Endodermal cell (in vitro differentiated cells): Measurements from ENCODE around the gene TBC1D24. TPM values are rescaled to one million over a fixed set of nuclear protein-coding genes. Genes with fewer than 3 reads are reported as not detected.

Experiments used
- DNase-seq: peaks from one replicate; pipeline ENCODE4 v3.0.0-alpha.2; 2017
- H3K27ac ChIP-seq: 2 replicates; pipeline ENCODE4 v1.5.1; 2013; ENCODE audit warnings: mild to moderate bottlenecking, low read depth, low read length, moderate library complexity
- H3K27me3 ChIP-seq: 2 replicates; pipeline ENCODE4 v1.6.1; 2013; ENCODE audit warnings: mild to moderate bottlenecking, low read length, moderate library complexity; ENCODE audit not compliant: insufficient read depth, control insufficient read depth, poor library complexity, severe bottlenecking
- H3K36me3 ChIP-seq: 2 replicates; pipeline ENCODE4 v1.7.0; 2013; ENCODE audit warnings: mild to moderate bottlenecking, low read length, moderate library complexity; ENCODE audit not compliant: control insufficient read depth, insufficient read depth
- H3K4me1 ChIP-seq: one replicate; pipeline ENCODE4 v1.7.0; 2013; ENCODE audit warnings: low read length; ENCODE audit not compliant: control insufficient read depth, insufficient read depth
- H3K4me3 ChIP-seq: 2 replicates; pipeline ENCODE4 v1.5.1; 2013; ENCODE audit warnings: mild to moderate bottlenecking, low read length, moderate library complexity
- H3K9ac ChIP-seq: 2 replicates; pipeline ENCODE4 v1.6.1; 2013; ENCODE audit warnings: mild to moderate bottlenecking, low read length, moderate library complexity; ENCODE audit not compliant: poor library complexity, severe bottlenecking; ENCODE audit errors: extremely low read depth
- H3K9me3 ChIP-seq: 2 replicates; pipeline ENCODE4 v1.6.1; 2013; ENCODE audit warnings: mild to moderate bottlenecking, low read length, moderate library complexity; ENCODE audit not compliant: control insufficient read depth
- H3K27ac Mint-ChIP-seq: 2 replicates; pipeline ENCODE4 v1.8.0; 2020; ENCODE audit warnings: mixed read lengths
- H3K27me3 Mint-ChIP-seq: 2 replicates; pipeline ENCODE4 v1.8.0; 2021; ENCODE audit warnings: mild to moderate bottlenecking, mixed read lengths; ENCODE audit not compliant: insufficient read depth
- H3K36me3 Mint-ChIP-seq: 2 replicates; pipeline ENCODE4 v1.8.0; 2020; ENCODE audit warnings: low read depth, mixed read lengths
- H3K4me1 Mint-ChIP-seq: 2 replicates; pipeline ENCODE4 v1.8.0; 2020; ENCODE audit warnings: mixed read lengths
- H3K4me3 Mint-ChIP-seq: 2 replicates; pipeline ENCODE4 v1.8.0; 2020; ENCODE audit warnings: mild to moderate bottlenecking, moderate library complexity, mixed read lengths
- H3K9me3 Mint-ChIP-seq: 2 replicates; pipeline ENCODE4 v1.8.0; 2020; ENCODE audit warnings: mild to moderate bottlenecking, mixed read lengths
- CTCF ChIP-seq: fragments of 200-600 bp; sonication (generic); conservative IDR thresholded peaks from 2 replicates; pipeline ENCODE4 v1.5.0; 2021; ENCODE audit warnings: antibody characterized with exemption, mild to moderate bottlenecking
- WGBS, 2 experiments: methylation state at CpG; one replicate each; pipeline versions ENCODE4 v1.1.5 to v1.1.7; 2013; ENCODE audit warnings: missing lambda C conversion rate in 2 of 2, mixed read lengths in 1 of 2; ENCODE audit not compliant: insufficient coverage in 1 of 2, insufficient read length in 1 of 2; 5-methylcytosine and 5-hydroxymethylcytosine counted together
- total RNA-seq, 2 donors: library from RNA; stranded (reverse); fragmentation: NEBNext Ultra II Directional in 1 of 2; extraction: Animal tissue kit (Norgen Biotek cat#: 25700) in 1 of 2; gene quantifications; 2 replicates in 1 of 2; 3 replicates in 1 of 2; pipeline ENCODE4 v1.2.1, GENCODE V29; 2021

The TBC1D24 gene
- total RNA-seq, 2 donors from 2014 or later, result 15.7 to 19.4 TPM

- WGBS, 2 experiments, result 0% methylated on average over 37 to 103 of the region's 103 CpGs
- H3K4me3 Mint-ChIP-seq, result peak within 1 kb of the TSS; percentile 75
- Histone ChIP-seq H3K9me3 (no peaks in the 10 kb centered on the region), H3K27ac (peak within 1 kb of the TSS; percentile 66), H3K4me1 (peaks cover 9% of the 10 kb centered on the region), H3K9ac (peak within 1 kb of the TSS; percentile 71), H3K36me3 (peaks cover 34% of the 10 kb centered on the region), H3K27me3 (no peaks in the 10 kb centered on the region), H3K4me3 (peak within 1 kb of the TSS; percentile 90)
- no peaks in the 10 kb centered on the region for H3K9me3 Mint-ChIP-seq
- peak within 1 kb of the TSS; percentile 84 for H3K27ac Mint-ChIP-seq
- peak; percentile 100 for DNase-seq
- peaks cover 19% of the 10 kb centered on the region for H3K36me3 Mint-ChIP-seq
- peaks cover 18% of the 10 kb centered on the region for H3K4me1 Mint-ChIP-seq
- peak; percentile 10 for TF ChIP-seq CTCF
- H3K27me3 Mint-ChIP-seq, result peaks cover 5% of the 10 kb centered on the region
Measured at GRCh38 chr16:2429034-2429770, 45.7 kb upstream of the TBC1D24 start, which contains the start of gene CCNF. TSS of gene CCNF (plus strand) at chr16:2429447. CDS start at chr16:2429482, 35 bp downstream.

GRCh38 chr16:2429771-2430663 is 44.9 kb upstream of the TBC1D24 start:
- Mint-ChIP-seq H3K27me3 (peaks cover 5% of the 10 kb centered on the region), H3K4me1 (peaks cover 18% of the 10 kb centered on the region), H3K27ac (peak overlapping the region; percentile 70), H3K36me3 (peaks cover 23% of the 10 kb centered on the region), H3K9me3 (no peaks in the 10 kb centered on the region), H3K4me3 (peak overlapping the region; percentile 75)
- H3K27me3 ChIP-seq, result no peaks in the 10 kb centered on the region
- peaks cover 39% of the 10 kb centered on the region for H3K36me3 ChIP-seq
- 9% methylated on average over 22 to 46 of the region's 46 CpGs for WGBS, 2 experiments
- H3K9me3 ChIP-seq, result no peaks in the 10 kb centered on the region
- no peak overlapping the region for H3K27ac ChIP-seq
- H3K4me1 ChIP-seq, result peaks cover 9% of the 10 kb centered on the region
- peak; percentile 56 for DNase-seq
- H3K9ac ChIP-seq, result peak overlapping the region; percentile 71
- peak; percentile 26 for TF ChIP-seq CTCF
- H3K4me3 ChIP-seq, result peak overlapping the region; percentile 90

GRCh38 chr16:2432286-2432685 is 42.6 kb upstream of the TBC1D24 start:
- Mint-ChIP-seq H3K36me3 (peaks cover 41% of the 10 kb centered on the region), H3K9me3 (no peaks in the 10 kb centered on the region), H3K27me3 (peaks cover 4% of the 10 kb centered on the region), H3K4me3 (no peak overlapping the region), H3K27ac (no peak overlapping the region), H3K4me1 (peaks cover 18% of the 10 kb centered on the region)
- peaks cover 59% of the 10 kb centered on the region for H3K36me3 ChIP-seq
- H3K4me3 ChIP-seq, result no peak overlapping the region
- TF ChIP-seq CTCF, result peak; percentile 35
- no peak for DNase-seq
- H3K4me1 ChIP-seq, result peaks cover 9% of the 10 kb centered on the region
- 98 to 100% methylated on average over 6 of the region's 6 CpGs for WGBS, 2 experiments
- no peaks in the 10 kb centered on the region for H3K9me3 ChIP-seq
- no peak overlapping the region for H3K9ac ChIP-seq
- no peak overlapping the region for H3K27ac ChIP-seq
- no peaks in the 10 kb centered on the region for H3K27me3 ChIP-seq
